Brain microvascular endothelial cell (primary cell): Measurements from ENCODE around the gene FAAP20.

ENCODE experiments used
- DNase-seq: peaks from one replicate; pipeline ENCODE4 v3.0.0-alpha.2; 2020
- H3K27ac ChIP-seq: fragments of 250-450 bp; sonication (Bioruptor Pico); 2 replicates; pipeline ENCODE4 v1.5.1; 2020; ENCODE audit warnings: mild to moderate bottlenecking, moderate library complexity
- H3K27me3 ChIP-seq: fragments of 250-450 bp; sonication (Bioruptor Pico); replicated peaks from 2 replicates; pipeline ENCODE4 v1.5.1; 2020; ENCODE audit warnings: mild to moderate bottlenecking
- H3K36me3 ChIP-seq: fragments of 250-450 bp; sonication (Bioruptor Pico); replicated peaks from 2 replicates; pipeline ENCODE4 v1.5.1; 2020; ENCODE audit warnings: mild to moderate bottlenecking
- H3K4me3 ChIP-seq: 2 replicates; pipeline ENCODE4 v1.5.1; 2011; ENCODE audit warnings: low read depth, mild to moderate bottlenecking, control low read depth, low read length, moderate library complexity
- CTCF ChIP-seq: IDR thresholded peaks from 2 replicates; pipeline ENCODE4 v1.5.1; 2011; ENCODE audit warnings: low read depth, mild to moderate bottlenecking, moderate library complexity, low read length, control low read depth, inconsistent platforms; ENCODE audit errors: missing control alignments
- in situ Hi-C: cut with HindIII; loops from 2 replicates; pipeline ENCODE4 v1.10.0; 2017; ENCODE audit warnings: low sequenced_read_pairs, low pct_ligation_motif_present

FAAP20 gene

GRCh38 chr1:2234762-2235113 is 40.2 kb upstream of the FAAP20 start:
- DNase-seq, result no peak
- no peaks in the 10 kb centered on the region for H3K36me3 ChIP-seq
- H3K4me3 ChIP-seq, result no peak overlapping the region
- H3K27me3 ChIP-seq, result no peaks in the 10 kb centered on the region
- TF ChIP-seq CTCF, result no peak
- in situ Hi-C loops, result no loop called here
- peak overlapping the region; percentile 54 for H3K27ac ChIP-seq

- in situ Hi-C loops, result no loop called here
- Histone ChIP-seq H3K27me3 (no peaks in the 10 kb centered on the region), H3K36me3 (peaks cover 6% of the 10 kb centered on the region), H3K27ac (peak overlapping the region; percentile 54), H3K4me3 (peak overlapping the region; percentile 89)
- peak; percentile 74 for DNase-seq
- no peak for TF ChIP-seq CTCF
These were observed 39.6 kb upstream of the FAAP20 start for GRCh38 chr1:2233997-2234761.

GRCh38 chr1:2233468-2233867 is 38.9 kb upstream of the FAAP20 start:
- in situ Hi-C loops, result no loop called here
- Histone ChIP-seq H3K36me3 (peaks cover 10% of the 10 kb centered on the region), H3K27me3 (no peaks in the 10 kb centered on the region), H3K27ac (peak overlapping the region; percentile 54), H3K4me3 (peak overlapping the region; percentile 89)
- no peak for DNase-seq
- TF ChIP-seq CTCF, result no peak

GRCh38 chr1:2232916-2233438 is 38.4 kb upstream of the FAAP20 start:
- Histone ChIP-seq H3K36me3 (peaks cover 10% of the 10 kb centered on the region), H3K4me3 (peak overlapping the region; percentile 89), H3K27me3 (no peaks in the 10 kb centered on the region), H3K27ac (peak overlapping the region; percentile 54)
- DNase-seq, result no peak
- TF ChIP-seq CTCF, result no peak
- in situ Hi-C loops, result no loop called here

GRCh38 chr1:2232255-2232915 is 37.8 kb upstream of the FAAP20 start:
- peak overlapping the region; percentile 54 for H3K27ac ChIP-seq
- no peak for TF ChIP-seq CTCF
- no peak for DNase-seq
- H3K4me3 ChIP-seq, result peak overlapping the region; percentile 89
- in situ Hi-C loops, result no loop called here
- H3K27me3 ChIP-seq, result no peaks in the 10 kb centered on the region
- H3K36me3 ChIP-seq, result peaks cover 10% of the 10 kb centered on the region
